Suppressor macrophage treated with lipopolysaccharide for 1 hour (primary cell): ENCODE data around the gene EBF3.

Experiments used
- DNase-seq, 3 donors: peaks; one replicate each; pipeline ENCODE4 v3.0.0-alpha.2; 2020 to 2022

Gene EBF3

DNA sequence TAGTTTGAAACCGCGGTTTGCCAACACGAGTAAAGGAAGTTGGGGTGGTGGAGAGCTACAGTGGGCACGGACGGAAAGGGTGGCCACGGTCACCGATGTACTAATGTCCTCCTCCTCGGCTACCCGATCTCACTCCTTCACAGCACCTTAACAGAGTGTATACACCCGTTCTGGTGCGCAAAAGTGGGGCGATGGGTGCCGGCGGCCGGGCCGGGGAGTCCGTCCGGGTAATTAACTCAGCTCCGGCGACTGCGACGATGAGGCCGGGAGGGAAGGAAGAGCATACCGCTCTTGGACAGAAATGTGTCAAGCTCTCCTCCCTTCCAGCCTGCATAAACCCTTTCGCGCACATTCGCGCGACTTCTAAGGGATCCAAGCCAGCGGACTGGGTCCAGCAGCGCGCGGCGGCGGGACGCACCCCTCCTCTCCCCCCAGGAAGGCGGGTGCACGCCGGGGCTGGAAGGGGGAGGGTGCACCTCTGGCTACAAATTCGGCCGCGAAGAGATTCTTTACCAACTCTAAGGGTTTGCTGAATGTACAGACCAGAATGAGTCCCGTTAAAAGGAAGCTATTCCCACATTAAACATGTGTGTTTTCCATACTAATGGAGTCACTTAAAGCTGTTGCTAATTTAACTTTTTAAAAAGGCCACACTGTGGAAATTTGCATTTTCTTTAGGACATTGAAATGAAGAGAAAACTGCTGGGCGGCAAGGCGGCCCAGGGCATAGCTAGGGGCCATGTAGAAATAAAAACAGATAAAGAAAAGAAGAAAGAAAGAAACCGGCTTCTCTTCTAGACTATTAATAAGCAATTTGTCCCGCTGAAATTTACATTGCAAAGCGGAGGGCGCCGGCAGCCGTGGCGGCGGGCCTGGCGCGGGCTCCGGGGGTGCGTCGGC, 6.6 kb upstream of the EBF3 start:
- DNase-seq, result no peak

DNA sequence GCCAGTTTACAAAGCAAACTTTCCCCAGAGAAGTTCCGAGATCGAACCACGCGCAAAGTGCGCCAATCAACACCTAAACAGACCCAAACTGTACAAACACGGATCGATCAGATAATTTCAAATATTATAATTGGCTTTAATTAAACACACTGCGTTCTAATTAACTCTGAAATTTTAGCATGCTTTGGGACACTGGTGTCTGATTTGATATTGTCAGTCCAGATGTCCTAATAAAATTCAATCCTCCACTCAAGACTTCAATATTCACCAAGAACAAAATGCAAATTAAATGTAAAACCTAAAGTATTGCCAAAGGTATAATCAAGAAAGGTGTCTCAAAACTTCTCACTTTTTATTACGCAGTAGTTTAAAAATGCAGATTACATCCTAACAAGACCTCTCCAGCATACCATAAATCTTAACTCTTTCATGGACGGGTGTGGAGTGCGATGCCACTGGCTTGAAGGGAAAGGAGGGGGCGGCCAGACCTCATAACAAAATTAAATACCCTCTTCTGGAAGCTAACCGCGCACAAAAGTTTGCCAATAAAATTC, 5.9 kb upstream of the EBF3 start:
- no peak for DNase-seq

DNA sequence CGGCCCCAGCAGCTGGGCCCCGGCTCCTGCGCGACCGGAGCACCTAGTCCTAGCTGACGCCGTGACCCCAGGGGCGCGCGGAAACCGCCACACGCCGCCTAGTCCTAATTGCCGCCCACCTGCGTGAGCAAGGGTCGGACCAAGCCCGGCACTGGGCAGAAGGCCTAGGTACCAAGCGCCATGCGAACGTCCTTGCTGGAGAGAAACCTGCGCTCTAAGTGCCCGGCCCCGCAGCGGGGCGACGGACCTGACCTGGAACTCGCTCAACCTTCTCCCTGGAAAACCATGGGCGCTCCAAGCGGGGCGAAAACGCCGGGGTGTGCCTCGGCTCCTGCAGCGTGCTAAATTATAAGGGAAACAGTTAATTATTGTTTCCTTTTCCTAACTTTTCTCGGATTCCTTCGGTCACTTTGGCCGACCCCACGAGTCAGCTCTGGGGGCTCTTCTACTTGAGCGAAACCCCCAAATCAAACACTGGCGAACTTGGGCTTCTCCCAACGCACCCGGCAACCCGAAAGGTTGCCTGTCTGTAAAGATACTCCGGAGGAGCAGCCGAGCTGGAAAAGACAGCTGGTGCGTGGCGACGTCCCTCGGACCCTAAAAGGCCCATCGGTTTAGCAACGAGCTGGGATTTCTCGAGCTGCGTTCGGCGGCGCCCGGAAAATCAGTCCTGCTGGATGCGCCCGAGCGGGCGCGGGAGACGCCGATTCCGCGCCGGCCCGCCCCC, 5.3 kb upstream of the EBF3 start:
- DNase-seq, result no peak

DNA sequence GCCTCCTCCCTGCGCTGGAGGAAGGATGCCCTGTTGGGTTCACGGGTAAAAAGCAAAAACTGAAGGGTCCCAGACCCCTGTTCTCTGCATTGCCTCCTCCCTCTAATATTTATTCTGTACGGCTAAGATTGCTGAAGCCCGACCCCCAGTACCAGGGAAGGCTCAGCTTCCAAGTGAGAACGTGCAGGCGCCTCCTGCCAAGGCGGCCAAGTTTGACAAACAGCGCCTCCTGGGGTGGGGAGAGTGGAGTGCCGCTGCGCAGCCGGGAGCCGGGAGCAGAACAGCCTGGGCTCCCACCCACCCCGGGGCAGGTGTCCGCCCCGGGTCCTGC, 4.7 kb upstream of the EBF3 start:
- peak; percentile 40 to 68 (median 41) for DNase-seq

DNA sequence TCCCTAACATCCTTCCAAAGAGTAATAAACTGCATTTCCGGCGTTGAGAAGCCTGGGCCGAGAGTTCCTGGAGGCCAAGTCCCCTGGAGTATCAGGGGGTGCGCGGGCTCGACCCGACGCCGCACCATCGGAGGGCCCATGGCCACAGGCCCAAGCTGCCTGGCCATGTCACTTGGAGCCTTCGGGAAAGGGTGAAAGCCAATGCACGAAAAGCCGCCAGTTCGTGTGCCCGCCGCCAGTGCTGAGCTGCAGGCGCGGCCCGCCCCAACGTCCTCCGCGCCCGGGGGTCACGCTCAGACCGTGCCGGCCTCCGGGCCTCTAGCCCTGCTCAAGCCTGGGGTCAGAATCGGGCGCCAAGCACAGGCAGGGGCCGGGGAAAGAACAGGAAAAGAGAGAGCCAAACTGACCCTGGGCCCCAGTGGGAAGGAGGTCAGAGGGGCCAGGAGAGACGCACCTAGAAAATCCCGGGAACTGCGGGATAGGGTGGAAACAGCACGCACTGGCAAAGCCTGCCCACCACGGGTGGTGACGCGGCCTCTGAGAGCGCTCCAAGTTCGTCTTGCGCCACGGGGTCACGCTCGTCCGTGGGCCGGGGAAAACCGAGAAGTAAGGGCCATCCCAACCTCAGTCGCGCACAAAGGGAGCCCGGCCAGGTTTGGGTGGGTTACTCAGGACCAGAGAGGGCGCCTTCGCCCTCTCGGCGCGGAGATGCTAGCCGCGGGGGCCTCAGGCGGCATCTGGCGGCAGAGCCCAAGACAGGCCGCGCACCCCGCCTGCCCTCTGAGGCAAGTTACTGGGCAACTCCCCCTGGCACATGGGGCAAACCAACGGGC, 4.2 kb upstream of the EBF3 start:
- peak in 1 of 3 donors; percentile 43 for DNase-seq

DNA sequence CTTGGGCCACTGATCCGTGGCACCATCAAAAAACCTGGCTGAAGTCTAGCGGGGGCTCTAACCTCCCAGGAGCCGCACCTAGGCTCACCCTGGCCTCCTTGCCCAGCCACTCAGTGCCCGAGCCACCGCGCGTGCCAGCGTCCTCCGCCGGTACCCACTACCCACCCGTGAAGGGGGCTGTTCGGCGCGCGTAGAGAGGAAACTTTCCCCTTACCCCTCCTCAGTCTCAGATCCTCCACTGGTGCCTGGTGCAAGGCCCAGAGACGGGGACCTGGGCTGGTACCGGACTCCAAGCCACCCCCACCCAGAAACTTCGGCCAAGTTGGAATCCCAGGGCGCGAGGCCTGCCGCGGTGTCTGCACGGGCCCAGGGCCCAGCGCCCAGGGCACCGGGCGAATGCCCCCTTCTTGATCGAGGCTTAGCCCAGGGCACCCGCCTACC, 3.5 kb upstream of the EBF3 start:
- no peak for DNase-seq

DNA sequence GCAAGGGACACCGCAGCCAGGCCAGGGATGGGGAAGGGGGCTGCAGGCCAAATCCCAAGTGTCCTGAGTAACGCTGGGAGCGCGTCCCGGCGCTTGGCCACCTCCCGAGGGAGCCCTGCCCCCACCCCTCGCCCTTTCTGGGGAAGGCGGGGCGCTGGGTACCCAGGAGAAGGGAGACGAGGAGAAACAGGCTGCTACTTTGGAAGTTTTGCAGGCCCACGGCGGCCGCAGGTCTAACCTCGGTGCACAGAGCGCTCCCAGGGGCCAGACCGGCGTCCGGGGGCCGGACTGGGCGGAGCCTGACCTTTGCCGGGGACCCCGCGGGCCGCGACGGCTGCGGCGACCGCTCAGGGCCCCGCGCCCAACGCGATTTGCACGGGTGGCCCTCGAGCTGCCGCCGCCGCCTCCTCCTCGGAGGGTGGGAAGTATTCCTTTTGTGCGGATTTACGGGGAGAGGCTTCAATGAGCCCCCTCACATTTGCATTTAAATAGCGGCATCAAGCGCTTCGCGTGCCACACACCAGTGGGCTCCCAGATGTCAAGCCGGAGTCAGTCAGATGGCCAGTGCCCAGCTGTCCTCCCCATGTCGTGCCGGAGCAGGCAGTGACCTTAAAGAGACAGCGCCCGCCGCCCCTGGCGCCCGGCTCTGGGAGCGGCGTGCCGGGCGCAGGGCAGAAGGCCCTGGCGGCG, 3.0 kb upstream of the EBF3 start:
- DNase-seq, result no peak

DNA sequence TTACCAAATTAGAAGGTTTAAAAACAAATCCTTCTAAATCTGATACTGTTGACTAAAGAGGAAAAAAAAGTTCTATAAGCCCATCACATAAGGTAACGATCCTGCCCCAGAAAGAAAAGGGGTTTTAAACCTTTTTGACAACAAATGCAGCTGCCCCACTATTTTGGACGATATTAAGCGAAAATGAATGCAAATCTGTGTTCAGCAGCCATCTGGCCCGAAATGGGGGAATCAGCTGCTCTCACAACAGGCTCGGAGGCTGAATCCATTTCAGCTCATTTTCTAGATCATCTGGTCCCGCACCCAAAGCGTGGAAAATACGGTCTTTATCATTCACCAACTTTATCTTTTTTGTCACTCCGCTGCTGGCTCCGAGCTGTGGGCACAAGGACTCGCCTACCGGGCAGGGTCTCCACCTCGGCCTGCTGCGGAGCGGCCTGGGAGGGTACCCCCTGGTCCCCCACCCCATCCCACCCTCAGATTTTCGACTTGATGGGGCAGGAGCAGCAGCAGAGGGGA, 2.4 kb upstream of the EBF3 start:
- no peak for DNase-seq

DNA sequence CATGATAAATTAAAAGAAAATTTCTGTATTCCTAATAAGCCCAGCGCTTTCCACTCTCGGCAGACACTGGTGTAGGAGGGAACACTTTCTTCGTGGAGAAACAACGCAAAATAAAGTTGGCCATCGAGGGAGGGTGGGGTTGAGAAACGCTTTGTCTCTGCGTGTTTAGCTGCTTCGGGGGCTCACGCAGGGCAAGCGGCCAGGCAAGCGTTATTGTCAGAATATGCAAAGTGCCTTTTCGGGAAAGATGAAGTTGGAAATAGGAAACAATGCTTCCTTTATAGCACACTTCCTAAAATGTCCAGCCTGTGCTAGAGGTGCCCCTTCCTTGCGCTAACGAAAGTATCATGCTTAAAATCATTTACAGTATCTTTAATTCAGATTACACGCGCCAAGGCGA, 1.9 kb upstream of the EBF3 start:
- DNase-seq, result peak in 1 of 3 donors; percentile 53

DNA sequence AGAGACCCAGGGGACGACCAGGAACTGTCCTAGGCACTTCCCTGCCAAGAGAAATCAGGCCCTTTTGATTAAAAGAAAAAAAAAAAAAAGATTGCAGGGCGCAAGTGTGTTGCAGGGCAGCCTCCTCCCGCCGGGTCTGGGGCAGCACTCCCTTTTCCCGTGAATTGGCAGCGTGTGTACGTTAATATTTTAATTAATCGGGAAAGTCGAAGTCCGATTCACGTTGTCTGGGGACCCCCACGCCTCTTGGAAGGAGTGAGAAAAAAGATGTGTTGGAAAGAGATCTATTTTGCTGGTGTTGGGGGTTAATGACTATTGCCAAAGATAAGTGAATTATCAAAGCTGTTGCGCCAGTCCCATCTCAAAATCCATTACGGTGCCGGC, 1.3 kb upstream of the EBF3 start:
- DNase-seq, result no peak

DNA sequence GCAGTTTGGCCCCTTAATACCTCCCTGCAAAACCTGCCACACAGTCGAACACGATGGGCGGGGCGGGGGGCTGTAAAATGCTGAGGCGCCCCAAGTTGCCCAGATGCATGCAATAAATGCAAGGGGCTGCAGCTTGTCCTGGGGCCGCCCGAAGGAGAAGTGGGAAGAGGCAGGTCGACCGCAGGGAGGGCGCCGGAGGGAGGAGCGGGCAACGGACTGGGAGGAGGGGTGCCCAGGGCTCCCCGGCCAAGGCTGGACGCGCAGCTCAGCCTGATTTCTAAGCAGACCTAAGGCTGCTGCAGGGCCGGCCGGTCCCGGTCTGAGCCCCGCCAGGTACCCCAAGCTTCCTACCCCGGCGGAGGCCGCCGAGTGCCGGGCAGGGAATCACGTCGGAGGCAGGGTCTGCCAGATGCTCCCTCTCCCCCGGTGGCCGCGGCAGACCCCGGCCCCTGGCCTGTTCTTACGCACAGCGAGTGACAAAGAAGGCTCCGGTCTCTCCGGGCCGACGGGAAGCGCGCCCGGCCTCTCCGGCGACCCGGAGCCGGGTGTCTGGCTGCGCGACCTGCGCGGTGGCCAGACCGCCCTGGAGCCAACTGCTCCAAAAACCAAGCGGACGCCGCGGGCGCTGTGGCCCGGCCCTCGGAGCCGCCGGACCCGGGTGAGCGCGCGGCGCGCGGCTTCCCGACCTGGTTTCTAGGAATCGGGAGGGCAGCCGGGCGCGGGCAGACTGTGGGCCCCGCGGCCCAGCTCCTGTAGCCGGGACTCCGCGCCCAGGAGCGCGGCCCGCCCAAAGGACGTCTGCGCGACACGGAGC, 744 bp upstream of the EBF3 start:
- no peak for DNase-seq

DNA sequence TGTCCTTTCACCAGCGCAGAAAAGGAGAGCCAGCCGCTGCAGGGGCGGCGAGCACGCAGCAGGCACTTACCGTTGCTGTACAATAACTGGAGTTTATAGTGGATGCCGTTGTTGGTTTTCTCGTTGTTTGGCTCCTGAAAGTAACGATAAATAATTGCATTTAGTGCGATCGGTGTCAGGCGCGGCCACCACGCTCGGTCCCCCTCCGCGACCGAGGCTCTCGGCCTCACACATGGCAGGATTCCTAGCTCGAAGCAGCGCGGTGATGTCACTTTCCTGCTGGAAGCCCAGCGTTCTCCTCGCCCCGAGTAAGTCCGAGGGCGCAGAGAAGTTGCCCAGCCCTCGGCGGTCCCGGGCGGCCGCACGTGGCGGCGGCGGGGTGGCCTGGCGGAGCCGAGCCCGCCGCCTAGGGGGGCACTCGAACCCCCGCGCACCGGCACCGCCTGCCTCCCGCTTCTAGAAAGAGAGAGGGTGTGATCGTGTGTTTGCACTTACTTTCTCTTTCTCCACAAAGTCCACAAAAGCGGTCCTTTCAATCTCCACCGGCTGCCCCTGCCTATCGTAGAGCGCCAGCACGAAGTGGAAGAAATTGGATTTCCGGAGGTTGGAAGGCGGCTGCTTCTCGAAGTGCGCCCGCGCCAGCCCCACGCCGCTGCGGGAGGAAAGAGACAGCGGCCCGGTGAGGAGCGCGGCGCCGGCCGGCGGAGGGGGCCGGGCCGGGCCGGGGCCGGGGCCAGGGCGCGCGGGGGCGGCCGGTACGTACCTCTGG, 1.0 kb downstream of the EBF3 start:
- peak; percentile 32 to 60 (median 36) for DNase-seq

DNA sequence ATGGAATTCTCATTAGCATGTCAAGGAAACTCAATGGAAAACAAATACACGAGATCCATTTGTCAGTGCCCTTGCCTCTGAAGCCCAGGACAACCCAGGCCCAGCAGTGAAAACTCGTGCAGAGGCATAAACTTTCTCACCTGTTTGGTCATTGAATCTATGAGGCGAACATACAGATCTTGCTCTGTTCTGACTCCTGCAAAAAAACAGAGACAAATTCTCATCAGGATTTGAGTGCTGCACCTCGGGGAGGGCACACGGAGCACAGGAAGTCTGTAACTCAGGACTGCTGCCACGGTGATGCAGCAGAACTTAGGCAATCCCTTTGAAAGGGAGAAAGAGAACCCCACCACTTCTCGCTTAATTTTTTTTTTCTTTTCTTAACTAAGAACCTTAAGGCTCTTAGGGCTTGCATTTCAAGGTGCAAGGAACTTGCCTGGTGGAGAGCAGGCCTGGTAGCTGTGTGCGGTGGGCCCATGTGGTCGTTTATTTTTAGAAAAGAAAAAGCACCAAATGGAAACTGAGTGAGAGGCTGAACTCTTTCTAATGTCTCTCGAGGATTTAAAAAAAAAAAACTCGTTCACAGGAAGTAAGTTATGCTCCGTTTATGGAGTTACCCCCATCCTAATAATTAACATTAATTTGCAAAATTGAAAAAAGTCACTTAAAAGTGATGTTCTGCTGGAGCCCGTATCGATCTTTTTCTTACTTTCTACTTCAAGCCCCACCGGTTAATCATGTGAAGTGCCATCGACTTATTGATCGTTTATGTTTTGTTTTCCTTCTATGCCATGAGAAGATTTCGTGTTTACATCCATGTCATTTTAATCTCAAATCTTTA, 1.8 kb downstream of the EBF3 start:
- DNase-seq, result no peak

DNA sequence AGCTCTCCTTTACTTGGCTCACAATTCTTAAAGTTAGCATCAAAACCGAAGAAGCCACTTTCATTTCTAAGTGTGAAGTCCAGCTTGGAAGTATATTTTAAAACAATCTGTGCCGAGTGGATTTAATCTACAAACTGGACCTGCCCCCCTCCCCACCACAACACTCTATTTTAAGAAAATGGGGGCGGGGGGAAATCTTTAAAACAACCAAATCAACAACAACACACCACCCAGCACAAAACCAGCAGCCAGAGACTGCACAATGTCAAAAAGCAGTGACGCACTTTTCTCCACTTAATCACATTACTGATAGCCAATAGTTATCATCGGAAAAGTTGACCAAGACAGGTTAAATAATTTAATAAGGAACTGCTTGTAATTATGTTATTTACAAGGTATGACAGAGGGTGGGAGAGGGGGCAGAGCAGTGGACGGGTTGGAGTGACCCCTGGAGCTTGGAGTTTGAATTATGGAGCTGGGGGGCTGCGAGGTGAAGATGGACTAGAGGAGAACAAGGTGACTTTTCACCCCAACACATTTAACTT, 2.8 kb downstream of the EBF3 start:
- DNase-seq, result no peak

DNA sequence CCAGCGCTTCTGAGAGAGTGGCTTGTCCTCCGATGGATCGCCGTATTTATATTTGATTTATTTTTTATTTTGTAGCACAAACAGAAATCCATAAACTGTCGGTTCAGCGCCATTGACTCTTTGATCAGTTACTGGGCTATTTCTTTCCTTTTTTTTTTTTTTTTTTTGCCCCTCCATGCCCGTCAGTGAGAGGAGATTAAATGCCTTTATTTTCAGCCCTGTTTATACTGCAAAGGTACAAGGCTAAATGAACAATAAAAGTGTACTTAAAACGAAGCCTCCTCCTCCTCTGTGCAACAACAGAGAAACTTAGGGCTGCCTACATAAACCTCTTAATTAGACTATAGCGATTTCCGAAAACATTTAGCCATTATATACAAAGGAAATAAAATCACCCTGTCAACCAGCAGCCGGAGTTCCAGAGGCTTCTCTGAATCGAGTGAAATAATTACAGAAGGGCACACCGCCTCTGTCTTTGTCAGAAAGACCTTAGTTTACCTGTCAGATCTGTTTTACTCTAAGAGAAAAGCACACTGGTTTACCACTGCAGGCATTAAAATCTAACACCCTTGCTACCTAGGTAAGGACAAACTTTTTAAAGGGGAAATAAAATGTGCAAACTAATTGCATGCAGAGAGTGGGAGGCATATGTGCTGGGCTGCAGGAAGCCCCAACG, 3.5 kb downstream of the EBF3 start:
- DNase-seq, result no peak

DNA sequence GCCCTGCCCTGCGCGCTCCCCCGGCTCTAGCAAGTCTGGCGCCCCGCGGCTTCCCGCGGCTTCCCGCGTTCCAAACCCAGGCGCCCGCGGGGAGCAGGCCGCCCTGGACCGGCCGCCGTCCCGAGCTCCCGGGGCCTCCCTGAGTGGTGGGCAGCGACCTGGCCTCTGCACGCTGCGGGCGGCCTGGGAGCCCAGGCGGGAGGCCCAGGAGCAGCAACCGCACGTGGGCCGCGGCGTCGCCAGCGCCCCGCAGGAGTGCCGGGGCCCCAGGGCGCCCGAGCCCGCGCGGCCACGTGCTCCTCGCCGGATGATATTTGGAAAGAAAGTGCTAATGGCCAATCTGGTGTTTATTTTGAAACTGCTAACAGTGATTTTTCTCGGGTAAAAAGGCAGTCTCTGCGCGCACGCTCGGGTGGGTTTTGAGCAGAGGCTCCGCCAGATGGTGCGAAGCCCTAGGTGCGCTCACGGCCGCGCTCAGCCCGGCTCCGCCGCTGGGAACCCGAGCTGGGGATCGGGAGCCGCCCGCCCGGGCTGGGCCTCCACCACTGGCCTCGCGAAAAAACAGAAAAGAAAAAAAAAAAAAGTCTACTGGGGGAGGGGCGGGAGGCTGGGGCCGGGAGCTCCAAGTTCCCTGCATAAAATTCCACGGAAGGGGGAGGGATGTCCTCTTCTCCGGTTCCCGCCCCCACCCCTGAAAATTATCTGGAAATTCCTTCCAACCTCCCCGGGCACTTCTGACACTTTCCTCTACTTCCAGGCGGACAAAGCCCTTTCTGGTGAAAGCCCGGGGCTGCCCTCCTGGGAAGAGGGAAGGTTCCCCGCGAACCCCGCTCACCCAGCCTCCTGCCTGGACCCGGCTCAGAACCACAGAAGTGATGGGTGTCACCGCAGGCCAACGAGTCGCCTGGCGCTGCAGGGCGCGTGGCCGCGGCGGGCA, 4.3 kb downstream of the EBF3 start:
- no peak for DNase-seq
